Stimulated activated effector memory CD8-positive, alpha-beta T cell treated with anti-CD3 and anti-CD28 coated beads, Interleukin-12 subunit alpha, Interleukin-12 subunit beta, amount 100 ng/mL, for 72 hours (primary cell): Measurements from ENCODE around the gene UGDH.
"Not testable (repeated sequence)": the region's sequence is repeated elsewhere in the genome, so short reads cannot be mapped to it uniquely, and the experiment has no call there.

Experiments
- ATAC-seq: fragments of 150-1000 bp; cut with Tn5 transposase; 2 replicates; pipeline ENCODE4 v1.10.0; 2021
- DNase-seq, 2 donors: peaks; one replicate each; pipeline ENCODE4 v3.0.0; 2021 to 2022; ENCODE audit warnings: low spot score in 2 of 2
- H3K27ac Mint-ChIP-seq: one replicate; pipeline ENCODE4 v1.8.0; 2022; ENCODE audit warnings: mild to moderate bottlenecking, mixed read lengths
- H3K36me3 Mint-ChIP-seq: one replicate; pipeline ENCODE4 v1.8.0; 2022; ENCODE audit warnings: mild to moderate bottlenecking, mixed read lengths
- H3K4me1 Mint-ChIP-seq: one replicate; pipeline ENCODE4 v1.8.0; 2022; ENCODE audit warnings: mixed read lengths
- H3K4me3 Mint-ChIP-seq: one replicate; pipeline ENCODE4 v1.8.0; 2022; ENCODE audit warnings: mild to moderate bottlenecking, mixed read lengths
- H3K9me3 Mint-ChIP-seq: one replicate; pipeline ENCODE4 v1.8.0; 2022; ENCODE audit warnings: mixed read lengths

UGDH gene

GRCh38 chr4:39486221-39486804 lies 40.9 kb downstream of the UGDH start:
- Mint-ChIP-seq H3K27ac (no peak overlapping the region), H3K36me3 (no peaks in the 10 kb centered on the region), H3K4me3 (no peak overlapping the region), H3K9me3 (no peaks in the 10 kb centered on the region), H3K4me1 (no peaks in the 10 kb centered on the region)
- ATAC-seq (no peak), DNase-seq (no peak)

- Mint-ChIP-seq H3K4me3 (no peak overlapping the region), H3K4me1 (no peaks in the 10 kb centered on the region), H3K36me3 (no peaks in the 10 kb centered on the region), H3K9me3 (no peaks in the 10 kb centered on the region), H3K27ac (no peak overlapping the region)
- ATAC-seq (no peak), DNase-seq (no peak)
Observed at GRCh38 chr4:39484582-39485272, 42.5 kb downstream of the UGDH start.

DNA sequence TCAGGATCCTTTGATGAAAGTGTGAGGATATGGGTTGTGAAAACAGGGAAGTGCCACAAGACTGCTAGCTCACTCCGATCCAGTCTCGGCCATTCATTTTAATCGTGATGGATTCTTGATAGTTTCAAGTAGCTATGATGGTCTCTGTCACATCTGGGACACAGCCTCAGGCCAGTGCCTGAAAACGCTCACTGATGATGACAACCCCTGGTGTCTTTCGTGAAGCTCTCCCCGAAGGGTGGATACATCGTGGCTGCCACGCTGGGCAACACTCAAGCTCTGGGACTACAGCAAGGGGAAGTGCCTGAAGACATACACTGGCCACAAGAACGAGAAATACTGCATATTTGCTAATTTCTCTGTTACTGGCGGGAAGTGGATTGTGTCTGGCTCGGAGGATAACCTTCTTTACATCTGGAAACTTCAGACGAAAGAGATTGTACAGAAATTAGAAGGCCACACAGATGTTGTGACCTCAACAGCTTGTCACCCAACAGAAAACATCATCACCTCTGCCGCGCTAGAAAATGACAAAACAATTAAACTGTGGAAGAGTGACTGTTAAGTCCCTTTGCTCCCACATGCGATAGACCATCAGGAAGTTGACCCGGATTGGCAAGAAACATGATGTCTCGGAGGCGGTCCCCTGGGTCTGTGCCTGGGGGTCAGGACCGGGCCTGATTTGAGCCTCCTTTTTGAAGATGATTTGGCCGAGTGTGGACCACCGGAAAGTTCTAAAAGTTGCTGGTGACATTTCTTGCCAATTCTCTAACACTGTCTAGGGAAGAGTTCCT lies 46.1 kb downstream of the UGDH start:
- no peak for DNase-seq
- no peak for ATAC-seq
- Mint-ChIP-seq H3K4me3 (no peak overlapping the region), H3K9me3 (no peaks in the 10 kb centered on the region), H3K27ac (no peak overlapping the region), H3K36me3 (peaks cover 20% of the 10 kb centered on the region), H3K4me1 (no peaks in the 10 kb centered on the region)

GRCh38 chr4:39480251-39480650 lies 47.0 kb downstream of the UGDH start:
- Mint-ChIP-seq H3K4me3 (no peak overlapping the region), H3K4me1 (no peaks in the 10 kb centered on the region), H3K9me3 (no peaks in the 10 kb centered on the region), H3K27ac (no peak overlapping the region), H3K36me3 (peaks cover 25% of the 10 kb centered on the region)
- DNase-seq (no peak), ATAC-seq (no peak)

DNA sequence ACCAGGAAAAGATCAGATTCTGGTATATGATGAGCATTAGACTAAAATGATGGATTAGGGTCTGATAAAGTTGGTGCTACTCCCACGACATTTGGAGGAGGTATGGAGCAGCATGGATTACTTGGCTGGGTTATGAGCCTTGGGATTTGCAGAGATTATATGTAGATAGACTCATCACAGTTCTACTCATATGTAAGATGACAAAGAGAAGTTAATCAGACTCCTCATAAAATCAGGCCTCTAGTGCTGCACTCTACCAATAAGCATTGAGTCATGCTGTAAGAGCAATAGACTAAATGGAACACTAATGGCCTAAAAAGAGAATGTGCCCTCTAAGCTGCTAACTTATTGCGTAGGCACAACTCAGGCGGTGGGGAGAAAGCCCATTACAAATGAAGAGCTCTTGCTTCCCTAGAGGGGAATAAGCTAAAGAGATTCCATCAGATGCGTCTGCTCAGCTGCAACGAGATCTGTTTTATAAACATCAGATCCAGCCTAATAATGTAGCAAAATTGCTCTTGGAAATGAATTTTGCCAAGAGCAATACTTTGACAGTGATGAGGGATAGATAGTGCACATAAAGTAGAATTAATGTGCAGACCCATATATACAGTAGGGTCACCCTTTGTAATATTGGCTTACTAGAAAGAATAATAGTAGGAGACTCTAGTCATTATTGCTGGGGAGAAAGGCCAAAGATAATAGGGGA lies 50.9 kb downstream of the UGDH start:
- DNase-seq = no peak
- H3K36me3 Mint-ChIP-seq = peaks cover 63% of the 10 kb centered on the region
- no peak overlapping the region for H3K27ac Mint-ChIP-seq
- H3K4me3 Mint-ChIP-seq = no peak overlapping the region
- no peaks in the 10 kb centered on the region for H3K9me3 Mint-ChIP-seq
- H3K4me1 Mint-ChIP-seq = no peaks in the 10 kb centered on the region
- ATAC-seq = no peak

- peaks cover 93% of the 10 kb centered on the region for H3K36me3 Mint-ChIP-seq
- H3K4me1 Mint-ChIP-seq = no peaks in the 10 kb centered on the region
- no peak overlapping the region for H3K4me3 Mint-ChIP-seq
- H3K27ac Mint-ChIP-seq = no peak overlapping the region
- H3K9me3 Mint-ChIP-seq = no peaks in the 10 kb centered on the region
- DNase-seq (no peak), ATAC-seq (no peak)
Observed at GRCh38 chr4:39472396-39472795, 54.8 kb downstream of the UGDH start.

DNA sequence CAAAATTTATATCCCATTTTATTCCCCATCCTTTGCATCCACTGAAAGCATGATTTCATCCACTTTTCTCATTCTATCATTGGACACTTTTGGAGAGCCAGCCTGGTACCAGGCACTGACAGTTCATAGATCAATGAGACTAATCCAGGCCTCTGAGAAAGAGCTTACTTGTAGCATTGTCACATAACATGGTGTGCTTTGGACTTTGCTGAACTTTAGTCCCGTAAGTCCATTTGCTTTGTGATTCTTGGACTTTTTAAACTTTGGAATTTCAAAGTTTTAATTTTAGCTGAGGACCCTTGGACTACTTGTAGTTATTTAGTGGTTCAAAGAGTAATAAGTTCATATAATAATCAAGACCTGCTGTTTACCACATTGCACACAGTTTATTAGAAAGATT lies 56.8 kb downstream of the UGDH start:
- ATAC-seq (no peak), DNase-seq (no peak)
- H3K4me3 Mint-ChIP-seq = no peak overlapping the region
- H3K27ac Mint-ChIP-seq = no peak overlapping the region
- no peaks in the 10 kb centered on the region for H3K4me1 Mint-ChIP-seq
- H3K36me3 Mint-ChIP-seq = peaks cover 97% of the 10 kb centered on the region
- H3K9me3 Mint-ChIP-seq = no peaks in the 10 kb centered on the region

GRCh38 chr4:39469429-39470077 lies 57.7 kb downstream of the UGDH start:
- Mint-ChIP-seq H3K9me3 (no peaks in the 10 kb centered on the region), H3K36me3 (peaks cover 97% of the 10 kb centered on the region), H3K4me3 (no peak overlapping the region), H3K4me1 (no peaks in the 10 kb centered on the region), H3K27ac (no peak overlapping the region)
- DNase-seq (no peak), ATAC-seq (peak; percentile 61)

GRCh38 chr4:39467464-39467863 lies 59.8 kb downstream of the UGDH start:
- ATAC-seq (no peak), DNase-seq (no peak)
- H3K27ac Mint-ChIP-seq = no peak overlapping the region
- no peaks in the 10 kb centered on the region for H3K9me3 Mint-ChIP-seq
- H3K36me3 Mint-ChIP-seq = peaks cover 93% of the 10 kb centered on the region
- H3K4me1 Mint-ChIP-seq = no peaks in the 10 kb centered on the region
- H3K4me3 Mint-ChIP-seq = no peak overlapping the region

DNA sequence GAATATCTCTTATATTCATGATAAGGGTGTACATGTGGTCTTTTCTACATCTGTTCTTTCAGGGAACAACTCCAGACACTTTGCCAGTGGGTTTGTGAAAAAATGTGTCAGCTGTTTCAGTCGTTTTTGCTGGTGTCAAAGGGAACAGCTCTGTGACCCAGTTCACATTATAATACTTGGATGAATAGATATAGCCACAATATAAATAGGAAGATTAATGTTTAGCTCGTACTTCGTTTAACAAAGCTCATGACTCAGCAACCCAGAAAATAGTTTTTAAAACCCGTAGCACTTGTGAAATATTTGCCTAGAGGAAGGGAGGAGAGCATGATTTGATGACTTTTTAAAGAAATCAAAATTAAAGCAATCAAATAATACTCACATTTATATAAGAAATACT lies 60.5 kb downstream of the UGDH start:
- no peaks in the 10 kb centered on the region for H3K9me3 Mint-ChIP-seq
- peaks cover 89% of the 10 kb centered on the region for H3K36me3 Mint-ChIP-seq
- no peak overlapping the region for H3K4me3 Mint-ChIP-seq
- no peaks in the 10 kb centered on the region for H3K4me1 Mint-ChIP-seq
- H3K27ac Mint-ChIP-seq = no peak overlapping the region
- ATAC-seq = no peak
- DNase-seq = no peak

DNA sequence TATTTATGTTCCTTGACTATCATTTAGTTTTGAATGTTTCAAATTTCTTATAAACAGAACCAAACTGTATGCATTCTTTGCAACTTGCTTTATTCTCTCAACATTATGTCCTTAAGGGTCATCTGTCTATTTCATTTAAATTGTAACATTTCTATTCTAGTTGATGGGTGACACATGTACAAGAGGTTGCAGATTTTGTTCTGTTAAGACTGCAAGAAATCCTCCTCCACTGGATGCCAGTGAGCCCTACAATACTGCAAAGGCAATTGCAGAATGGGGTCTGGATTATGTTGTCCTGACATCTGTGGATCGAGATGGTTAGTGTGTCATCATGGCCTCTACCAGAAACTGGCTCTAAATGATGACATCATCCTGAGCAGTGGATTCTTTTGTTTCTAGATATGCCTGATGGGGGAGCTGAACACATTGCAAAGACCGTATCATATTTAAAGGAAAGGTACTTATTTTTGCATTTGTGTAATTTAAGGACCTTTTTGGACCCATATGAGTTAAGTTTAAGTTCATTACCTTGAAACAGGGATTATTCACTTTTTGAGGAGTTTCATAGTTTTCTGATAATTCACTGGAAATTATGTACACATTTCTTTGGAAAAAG lies 62.2 kb downstream of the UGDH start:
- H3K4me3 Mint-ChIP-seq = no peak overlapping the region
- no peaks in the 10 kb centered on the region for H3K4me1 Mint-ChIP-seq
- no peak for DNase-seq
- H3K9me3 Mint-ChIP-seq = no peaks in the 10 kb centered on the region
- peak overlapping the region; percentile 65 for H3K27ac Mint-ChIP-seq
- ATAC-seq = peak; percentile 84
- H3K36me3 Mint-ChIP-seq = peaks cover 80% of the 10 kb centered on the region

DNA sequence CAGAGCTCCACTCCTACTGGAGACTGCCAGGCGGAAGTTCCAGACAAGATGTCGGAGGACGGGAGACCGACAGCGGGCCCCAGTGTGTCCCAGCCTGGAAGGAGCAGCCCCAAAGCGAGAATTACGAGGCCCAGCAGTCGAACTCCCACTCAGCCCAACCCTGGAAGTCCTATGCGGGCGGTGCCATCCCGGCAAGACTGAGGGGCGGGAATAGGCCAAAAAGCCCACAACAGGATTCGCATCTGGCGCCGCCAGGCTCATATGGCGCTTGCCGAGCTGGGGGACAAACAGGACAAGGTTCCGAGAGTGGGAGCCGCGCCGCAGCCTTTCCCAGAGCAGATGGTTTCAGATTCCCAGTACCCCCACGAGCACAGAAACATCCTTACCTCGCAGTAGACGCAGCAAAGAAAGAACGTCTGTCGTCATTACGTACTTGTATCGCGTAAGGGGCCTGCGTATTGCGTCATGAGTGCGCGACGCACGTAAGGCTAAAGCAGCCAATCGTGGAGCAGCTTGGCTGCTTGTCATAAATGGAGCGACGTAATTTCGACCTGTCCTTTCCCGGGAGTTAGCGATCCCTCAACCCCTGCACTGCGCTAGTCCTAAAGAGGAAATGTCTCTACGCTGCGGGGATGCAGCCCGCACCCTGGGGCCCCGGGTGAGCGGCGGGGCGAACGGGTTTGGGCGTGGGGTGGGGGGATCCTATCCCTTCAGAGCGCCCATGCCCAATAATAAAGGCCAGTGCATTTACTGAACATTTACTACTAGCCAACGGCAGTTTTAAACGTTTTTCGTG lies 68.5 kb downstream of the UGDH start, which contains the start of the genes LIAS and RPL9:
LIAS (plus strand) TSS at position 552 of the 796 bp plus-strand sequence; CDS start at position 614, 62 bp downstream.
RPL9 (minus strand) TSS at position 418 of the 796 bp plus-strand sequence. CDS start 483 bp downstream, outside the sequence.
- Mint-ChIP-seq H3K9me3 (no peaks in the 10 kb centered on the region), H3K4me1 (peaks cover 20% of the 10 kb centered on the region), H3K36me3 (peaks cover 76% of the 10 kb centered on the region), H3K27ac (peak within 1 kb of the TSS; percentile 100), H3K4me3 (peak within 1 kb of the TSS; percentile 97)
- DNase-seq (peak; percentile 88 to 97), ATAC-seq (peak; percentile 95)

GRCh38 chr4:39458161-39458504 lies 69.1 kb downstream of the UGDH start:
- not testable (repeated sequence) for DNase-seq, H3K9me3 Mint-ChIP-seq
- H3K4me3 Mint-ChIP-seq = peak overlapping the region; percentile 97
- peak; percentile 1 for ATAC-seq
- H3K27ac Mint-ChIP-seq = peak overlapping the region; percentile 100
- H3K36me3 Mint-ChIP-seq = peaks cover 76% of the 10 kb centered on the region
- peaks cover 26% of the 10 kb centered on the region for H3K4me1 Mint-ChIP-seq
